ENCODE data around the gene OPTC. TPM values are rescaled to one million over a fixed set of nuclear protein-coding genes. Genes with fewer than 3 reads are reported as not detected.

Gene OPTC
- total RNA-seq, 2 experiments from 2014 or later: not detected

- ChIA-PET POLR2A (no interaction called here), CTCF (interaction anchor here (1.1 to 1.6 kb wide), 2 partner anchors 12 to 182 kb away, joined by 3 to 4 read pairs; no protein-coding TSS in a partner anchor)
- no peak for TF ChIP-seq CTCF (IDR thresholded peaks at IDR 0.05)
- Mint-ChIP-seq H3K4me3 (no peak overlapping the region), H3K9me3 (no peaks in the 10 kb centered on the region), H3K4me1 (ENCODE audit: low read depth) (peaks cover 3% of the 10 kb centered on the region), H3K27ac (no peak overlapping the region), H3K36me3 (ENCODE audit: low read depth) (no peaks in the 10 kb centered on the region), H3K27me3 (no peaks in the 10 kb centered on the region)
- DNase-seq (no peak), ATAC-seq (no peak)
- intact Hi-C loops (cut with micrococcal nuclease): no loop called here
These were observed 30.9 kb downstream of the OPTC start for GRCh38 chr1:203524824-203525223.

GRCh38 chr1:203525685-203526084, 31.7 kb downstream of the OPTC start:
- Mint-ChIP-seq H3K27me3 (no peaks in the 10 kb centered on the region), H3K36me3 (ENCODE audit: low read depth) (no peaks in the 10 kb centered on the region), H3K4me3 (no peak overlapping the region), H3K4me1 (ENCODE audit: low read depth) (peaks cover 6% of the 10 kb centered on the region), H3K27ac (no peak overlapping the region), H3K9me3 (no peaks in the 10 kb centered on the region)
- DNase-seq: no peak
- ATAC-seq: no peak
- ChIA-PET CTCF (interaction anchor here (1.1 kb wide), 1 partner anchor 183 kb away, joined by 3 read pairs; no protein-coding TSS in a partner anchor), POLR2A (no interaction called here)
- TF ChIP-seq CTCF (IDR thresholded peaks at IDR 0.05): no peak
- intact Hi-C loops (cut with micrococcal nuclease): no loop called here

- H3K27me3 Mint-ChIP-seq: no peaks in the 10 kb centered on the region
- ATAC-seq (no peak), DNase-seq (no peak)
- no peaks in the 10 kb centered on the region for H3K9me3 Mint-ChIP-seq
- CTCF ChIA-PET: interaction anchor here (1.1 kb wide), 1 partner anchor 184 kb away, joined by 3 read pairs; no protein-coding TSS in a partner anchor
- H3K36me3 Mint-ChIP-seq (ENCODE audit: low read depth): no peaks in the 10 kb centered on the region
- H3K4me3 Mint-ChIP-seq: no peak overlapping the region
- no peak for TF ChIP-seq CTCF (IDR thresholded peaks at IDR 0.05)
- peaks cover 6% of the 10 kb centered on the region for H3K4me1 Mint-ChIP-seq (ENCODE audit: low read depth)
- no peak overlapping the region for H3K27ac Mint-ChIP-seq
- intact Hi-C loops (cut with micrococcal nuclease): no loop called here
- POLR2A ChIA-PET: no interaction called here
These were observed 32.2 kb downstream of the OPTC start for GRCh38 chr1:203526130-203526529.

- ChIA-PET CTCF (interaction anchor here (0.8 kb wide), 1 partner anchor 176 kb away, joined by 3 read pairs; no protein-coding TSS in a partner anchor), POLR2A (no interaction called here)
- no peak for DNase-seq
- Mint-ChIP-seq H3K9me3 (no peaks in the 10 kb centered on the region), H3K4me1 (ENCODE audit: low read depth) (peaks cover 6% of the 10 kb centered on the region), H3K4me3 (no peak overlapping the region), H3K27ac (no peak overlapping the region), H3K27me3 (no peaks in the 10 kb centered on the region), H3K36me3 (ENCODE audit: low read depth) (no peaks in the 10 kb centered on the region)
- intact Hi-C loops (cut with micrococcal nuclease): no loop called here
- ATAC-seq: no peak
- TF ChIP-seq CTCF (IDR thresholded peaks at IDR 0.05): no peak
These were observed 32.6 kb downstream of the OPTC start for GRCh38 chr1:203526572-203526971.

GRCh38 chr1:203527013-203527412, 33.1 kb downstream of the OPTC start:
- no peak overlapping the region for H3K4me3 Mint-ChIP-seq
- H3K27ac Mint-ChIP-seq: no peak overlapping the region
- no peak for DNase-seq
- H3K4me1 Mint-ChIP-seq (ENCODE audit: low read depth): peaks cover 6% of the 10 kb centered on the region
- POLR2A ChIA-PET: no interaction called here
- ATAC-seq: no peak
- H3K9me3 Mint-ChIP-seq: no peaks in the 10 kb centered on the region
- intact Hi-C loops (cut with micrococcal nuclease): no loop called here
- no peaks in the 10 kb centered on the region for H3K27me3 Mint-ChIP-seq
- CTCF ChIA-PET: interaction anchor here (0.8 to 2.0 kb wide), 2 partner anchors 174 to 176 kb away, joined by 3 to 6 read pairs; no protein-coding TSS in a partner anchor
- H3K36me3 Mint-ChIP-seq (ENCODE audit: low read depth): no peaks in the 10 kb centered on the region
- no peak for TF ChIP-seq CTCF (IDR thresholded peaks at IDR 0.05)
